GM12874 (cell line): ENCODE results near the gene IGSF23.

Source experiments
- TF ChIP-seq, protein P1 (sequence below): IDR thresholded peaks from 2 replicates; pipeline ENCODE4 v1.5.1; 2011; ENCODE audit warnings: low read depth, mild to moderate bottlenecking, control low read depth, low read length, moderate library complexity; ENCODE audit not compliant: insufficient read depth

IGSF23 gene

DNA sequence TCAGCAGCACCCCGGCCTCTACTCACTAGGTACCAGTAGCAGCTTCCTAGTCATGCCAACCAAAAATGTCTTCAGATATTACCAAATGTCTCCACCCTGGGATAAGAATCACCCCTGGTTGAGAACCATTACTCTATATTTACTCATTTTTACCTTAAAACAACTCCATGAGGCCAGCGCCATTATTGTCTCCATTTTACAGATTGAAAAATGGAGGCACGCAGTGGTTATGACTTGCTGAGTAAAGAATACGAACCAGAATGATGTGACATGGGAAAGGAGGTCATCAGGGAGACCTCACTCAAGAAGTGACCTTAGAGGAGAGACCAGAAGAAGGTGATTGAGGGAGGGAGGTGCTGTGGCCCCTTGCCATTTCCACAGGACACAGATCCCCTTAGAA lies 60.1 kb downstream of the IGSF23 start:
- TF ChIP-seq, protein P1, sequence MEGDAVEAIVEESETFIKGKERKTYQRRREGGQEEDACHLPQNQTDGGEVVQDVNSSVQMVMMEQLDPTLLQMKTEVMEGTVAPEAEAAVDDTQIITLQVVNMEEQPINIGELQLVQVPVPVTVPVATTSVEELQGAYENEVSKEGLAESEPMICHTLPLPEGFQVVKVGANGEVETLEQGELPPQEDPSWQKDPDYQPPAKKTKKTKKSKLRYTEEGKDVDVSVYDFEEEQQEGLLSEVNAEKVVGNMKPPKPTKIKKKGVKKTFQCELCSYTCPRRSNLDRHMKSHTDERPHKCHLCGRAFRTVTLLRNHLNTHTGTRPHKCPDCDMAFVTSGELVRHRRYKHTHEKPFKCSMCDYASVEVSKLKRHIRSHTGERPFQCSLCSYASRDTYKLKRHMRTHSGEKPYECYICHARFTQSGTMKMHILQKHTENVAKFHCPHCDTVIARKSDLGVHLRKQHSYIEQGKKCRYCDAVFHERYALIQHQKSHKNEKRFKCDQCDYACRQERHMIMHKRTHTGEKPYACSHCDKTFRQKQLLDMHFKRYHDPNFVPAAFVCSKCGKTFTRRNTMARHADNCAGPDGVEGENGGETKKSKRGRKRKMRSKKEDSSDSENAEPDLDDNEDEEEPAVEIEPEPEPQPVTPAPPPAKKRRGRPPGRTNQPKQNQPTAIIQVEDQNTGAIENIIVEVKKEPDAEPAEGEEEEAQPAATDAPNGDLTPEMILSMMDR, result no peak

DNA sequence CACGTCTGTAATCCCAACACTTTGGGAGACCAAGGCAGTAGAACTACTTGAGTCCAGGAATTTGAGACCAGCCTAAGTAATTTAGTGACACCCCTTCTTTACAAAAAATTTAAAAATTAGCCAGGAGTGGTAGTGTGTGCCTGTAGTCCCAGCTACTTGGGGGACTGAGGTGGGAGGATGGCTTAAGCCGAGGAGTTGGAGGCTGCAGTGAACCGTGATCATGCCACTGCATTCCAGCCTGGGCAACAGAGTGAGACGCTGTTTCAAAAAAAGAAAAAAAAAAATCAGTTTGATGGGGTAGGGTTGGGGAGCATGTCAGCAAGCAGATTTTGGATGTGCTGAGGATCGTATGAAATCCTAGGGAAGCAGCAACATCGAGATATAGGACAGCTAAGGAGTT lies 62.2 kb downstream of the IGSF23 start:
- TF ChIP-seq, protein P1, result no peak

DNA sequence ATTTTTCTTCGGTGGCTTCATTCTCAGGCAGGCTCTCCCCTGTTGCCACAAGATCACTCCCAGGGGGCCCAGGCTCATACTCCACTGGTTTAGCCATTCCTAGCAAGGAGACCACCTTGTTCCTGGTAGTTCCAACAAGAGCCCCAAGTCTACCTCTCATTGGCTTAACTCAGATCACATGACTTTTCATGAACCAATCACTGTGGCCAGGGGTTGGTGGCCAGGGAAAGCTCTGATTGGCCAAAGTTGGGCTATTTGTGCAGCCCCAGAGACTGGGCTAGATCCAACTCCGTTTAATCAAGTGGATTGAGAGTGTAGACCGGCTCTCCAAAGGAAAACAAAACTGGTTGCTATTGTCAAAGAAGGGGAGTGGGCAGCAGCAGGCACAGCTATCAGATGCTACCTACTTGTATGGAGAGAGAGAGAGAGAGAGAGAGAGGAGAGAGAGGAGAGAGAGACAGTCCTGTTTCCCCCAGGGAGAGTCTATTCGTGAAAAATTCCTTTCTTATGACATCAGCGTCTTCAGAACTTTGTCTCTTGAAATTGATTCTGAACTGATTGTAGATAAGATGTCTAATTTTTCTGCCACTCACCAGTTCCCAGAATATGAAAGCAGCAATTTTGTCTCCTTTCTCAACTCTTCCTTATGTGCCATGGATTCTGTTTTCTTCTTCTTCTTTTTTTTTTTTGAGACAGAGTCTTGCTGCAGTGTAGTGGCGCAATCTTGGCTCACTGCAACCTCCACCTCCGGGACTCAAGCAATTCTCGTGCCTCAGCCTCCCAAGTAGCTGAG lies 63.9 kb downstream of the IGSF23 start:
- TF ChIP-seq, protein P1, result no peak

DNA sequence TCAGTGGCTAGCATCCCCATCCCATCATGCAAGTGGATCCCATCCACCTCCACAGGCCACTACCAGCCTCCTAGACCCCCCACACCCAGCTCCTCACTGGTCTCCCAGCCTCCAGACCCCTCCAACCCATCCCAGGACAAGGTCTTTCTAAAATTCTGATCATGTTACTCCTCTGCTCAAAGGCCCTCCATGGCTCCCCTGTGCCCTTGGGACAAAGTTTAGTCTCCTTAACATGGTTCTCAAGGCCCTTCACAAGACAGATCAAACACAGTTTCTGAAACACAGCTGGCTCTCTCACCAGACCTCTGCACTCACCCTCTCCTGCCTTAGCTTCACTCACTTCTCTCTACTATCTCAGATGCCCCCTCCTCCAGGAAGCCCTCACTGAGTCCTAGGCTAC lies 67.2 kb downstream of the IGSF23 start:
- TF ChIP-seq, protein P1, result no peak

DNA sequence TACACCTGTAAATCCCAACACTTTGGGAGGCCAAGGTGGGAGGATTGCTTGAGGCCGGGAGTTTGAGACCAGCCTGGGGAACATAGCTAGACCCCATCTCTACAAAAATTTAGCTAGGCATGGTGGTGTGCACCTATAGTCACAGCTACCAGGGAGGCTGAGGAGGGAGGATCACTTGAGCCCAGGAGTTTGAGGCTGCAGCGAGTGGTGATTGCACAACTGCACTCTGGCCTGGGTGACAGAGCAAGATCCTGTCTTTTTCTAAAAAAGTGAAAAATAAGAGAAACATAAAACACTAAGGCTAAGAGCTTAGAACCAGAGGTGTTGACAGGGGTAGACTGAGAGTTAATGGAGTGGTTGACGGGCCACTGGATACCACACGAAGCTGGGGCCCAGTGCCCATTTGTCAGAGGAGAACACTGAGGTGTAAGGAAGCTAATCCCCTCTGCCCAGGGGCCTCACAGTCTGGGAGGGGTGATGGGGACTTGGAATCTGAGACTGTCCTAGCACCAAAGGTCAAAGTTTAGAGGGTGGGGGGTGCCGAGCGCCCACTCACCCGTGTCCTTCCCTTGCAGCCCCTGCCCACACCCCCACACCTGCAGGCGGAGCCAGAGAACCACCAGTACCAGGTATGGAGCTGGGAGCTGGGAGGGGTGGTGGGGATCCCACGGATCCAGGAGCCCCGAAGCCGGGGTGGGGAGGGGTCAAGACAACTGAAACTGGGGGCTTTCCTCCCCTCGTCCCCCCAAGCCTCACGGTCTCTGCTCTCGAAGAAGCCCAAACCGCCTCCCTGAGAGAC lies 68.8 kb downstream of the IGSF23 start:
- TF ChIP-seq, protein P1, result no peak

DNA sequence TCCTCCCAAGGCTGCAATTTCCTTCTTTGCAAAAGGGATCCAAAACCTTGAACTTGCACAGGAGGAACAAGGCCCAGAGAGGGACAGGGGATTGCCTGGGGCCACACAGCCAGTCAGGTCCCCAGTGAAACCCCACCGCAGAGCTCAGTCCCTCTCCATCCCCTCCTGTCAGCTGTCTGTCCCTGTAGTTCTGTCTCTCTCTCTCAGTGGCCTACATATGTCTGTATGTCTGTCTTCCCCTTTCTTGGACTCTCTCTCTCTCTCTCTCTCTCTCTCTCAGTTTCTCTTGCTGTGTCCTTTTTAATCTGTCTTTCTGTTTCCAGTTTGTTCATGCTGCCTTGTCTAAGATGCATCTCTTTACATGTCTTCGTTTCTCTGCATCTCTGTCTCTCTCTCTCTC lies 69.4 kb downstream of the IGSF23 start:
- TF ChIP-seq, protein P1, result no peak

DNA sequence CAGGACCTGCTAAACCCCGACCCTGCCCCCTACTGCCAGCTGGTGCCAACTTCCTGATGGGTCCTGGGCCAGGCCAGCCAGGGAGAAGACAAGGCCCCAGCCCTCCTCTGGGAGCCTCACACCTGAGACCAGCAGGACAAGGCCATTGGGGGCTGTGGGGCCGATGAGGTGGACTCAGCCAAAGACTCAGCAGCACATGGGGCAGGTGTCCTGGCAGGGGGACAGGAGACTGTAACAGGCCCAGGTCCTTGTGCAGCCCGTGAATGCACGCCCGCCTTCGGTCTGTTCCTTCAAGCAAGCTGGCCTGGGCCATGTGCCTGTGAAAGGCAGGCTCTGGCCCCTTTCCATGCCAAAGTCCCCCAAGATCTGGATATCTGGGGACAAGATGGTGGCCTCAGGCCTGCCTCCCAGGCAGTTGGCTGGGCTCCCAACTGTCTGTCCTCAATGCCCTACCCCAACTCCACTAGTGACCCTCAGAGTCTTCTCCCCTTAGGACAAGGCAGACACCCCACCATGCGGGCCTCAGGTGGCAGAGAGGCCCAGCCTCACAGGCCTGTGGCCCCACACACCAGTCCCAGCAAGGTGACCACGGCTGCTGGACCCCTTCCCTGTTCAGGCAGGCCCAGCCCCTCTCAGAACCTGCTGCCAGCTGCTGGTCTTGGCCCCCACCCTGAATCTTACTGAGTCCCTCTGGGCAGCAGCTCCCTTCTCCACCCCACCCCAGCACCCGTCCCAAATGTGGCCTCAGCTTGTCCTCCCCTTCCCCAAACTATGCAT lies 70.3 kb downstream of the IGSF23 start:
- TF ChIP-seq, protein P1, result no peak
